GM12801 (cell line): ENCODE measurements around the gene TFDP2.

Experiments used
- CTCF ChIP-seq: IDR thresholded peaks from one replicate; pipeline ENCODE4 v1.5.1; 2011; ENCODE audit warnings: control low read depth; ENCODE audit not compliant: insufficient read length; ENCODE audit errors: extremely low read depth

The TFDP2 gene

GRCh38 chr3:141934354-141934753 lies 215.0 kb downstream of the TFDP2 start:
- no peak for TF ChIP-seq CTCF

GRCh38 chr3:141933421-141934300 lies 215.7 kb downstream of the TFDP2 start:
- no peak for TF ChIP-seq CTCF

GRCh38 chr3:141930801-141931200 lies 218.5 kb downstream of the TFDP2 start:
- no peak for TF ChIP-seq CTCF

GRCh38 chr3:141929341-141929995 lies 219.9 kb downstream of the TFDP2 start:
- no peak for TF ChIP-seq CTCF

- no peak for TF ChIP-seq CTCF
Measured at GRCh38 chr3:141928631-141929270, 220.6 kb downstream of the TFDP2 start.

- TF ChIP-seq CTCF = no peak
Measured at GRCh38 chr3:141926929-141927328, 222.4 kb downstream of the TFDP2 start.

GRCh38 chr3:141921316-141921715 lies 228.0 kb downstream of the TFDP2 start:
- no peak for TF ChIP-seq CTCF
